Endothelial cell (in vitro differentiated cells): Measurements from ENCODE around the gene NAPG. TPM values are rescaled to one million over a fixed set of nuclear protein-coding genes. Genes with fewer than 3 reads are reported as not detected.
A peak's percentile ranks its signal among the peaks of the same experiment; 100 is the strongest.
"Not testable (repeated sequence)": the region's sequence is repeated elsewhere in the genome, so short reads cannot be mapped to it uniquely, and the experiment has no call there.

Experiments
- DNase-seq: peaks from one replicate; pipeline ENCODE4 v3.0.0; 2021; ENCODE audit warnings: low spot score
- H3K27ac Mint-ChIP-seq: one replicate; pipeline ENCODE4 v1.8.0; 2021; ENCODE audit warnings: mixed read lengths, inconsistent platforms; ENCODE audit not compliant: unreplicated experiment
- H3K27me3 Mint-ChIP-seq: one replicate; pipeline ENCODE4 v1.8.0; 2021; ENCODE audit warnings: mild to moderate bottlenecking, moderate library complexity, mixed read lengths, inconsistent platforms; ENCODE audit not compliant: unreplicated experiment
- H3K36me3 Mint-ChIP-seq: one replicate; pipeline ENCODE4 v1.8.0; 2021; ENCODE audit warnings: mild to moderate bottlenecking, low read depth, mixed read lengths, inconsistent platforms; ENCODE audit not compliant: unreplicated experiment
- H3K4me1 Mint-ChIP-seq: one replicate; pipeline ENCODE4 v1.8.0; 2021; ENCODE audit warnings: mild to moderate bottlenecking, mixed read lengths, inconsistent platforms; ENCODE audit not compliant: unreplicated experiment
- H3K4me3 Mint-ChIP-seq: one replicate; pipeline ENCODE4 v1.8.0; 2021; ENCODE audit warnings: mild to moderate bottlenecking, mixed read lengths, inconsistent platforms; ENCODE audit not compliant: unreplicated experiment
- H3K9me3 Mint-ChIP-seq: one replicate; pipeline ENCODE4 v1.8.0; 2021; ENCODE audit warnings: mixed read lengths, inconsistent platforms; ENCODE audit not compliant: unreplicated experiment
- total RNA-seq: library from RNA; stranded (reverse); fragmentation: NEBNext Ultra II Directional; extraction: Animal tissue kit (Norgen Biotek cat#: 25700); gene quantifications from one replicate; pipeline ENCODE4 v1.2.1, GENCODE V29; 2021; ENCODE audit not compliant: unreplicated experiment
- TF ChIP-seq, protein P1 (sequence below): fragments of 200-600 bp; sonication (generic); IDR thresholded peaks from one replicate; pipeline ENCODE4 v1.5.0; 2021; ENCODE audit warnings: antibody characterized with exemption; ENCODE audit not compliant: unreplicated experiment

Gene NAPG
- total RNA-seq, 1 donor from 2014 or later: 33.6 TPM

DNA sequence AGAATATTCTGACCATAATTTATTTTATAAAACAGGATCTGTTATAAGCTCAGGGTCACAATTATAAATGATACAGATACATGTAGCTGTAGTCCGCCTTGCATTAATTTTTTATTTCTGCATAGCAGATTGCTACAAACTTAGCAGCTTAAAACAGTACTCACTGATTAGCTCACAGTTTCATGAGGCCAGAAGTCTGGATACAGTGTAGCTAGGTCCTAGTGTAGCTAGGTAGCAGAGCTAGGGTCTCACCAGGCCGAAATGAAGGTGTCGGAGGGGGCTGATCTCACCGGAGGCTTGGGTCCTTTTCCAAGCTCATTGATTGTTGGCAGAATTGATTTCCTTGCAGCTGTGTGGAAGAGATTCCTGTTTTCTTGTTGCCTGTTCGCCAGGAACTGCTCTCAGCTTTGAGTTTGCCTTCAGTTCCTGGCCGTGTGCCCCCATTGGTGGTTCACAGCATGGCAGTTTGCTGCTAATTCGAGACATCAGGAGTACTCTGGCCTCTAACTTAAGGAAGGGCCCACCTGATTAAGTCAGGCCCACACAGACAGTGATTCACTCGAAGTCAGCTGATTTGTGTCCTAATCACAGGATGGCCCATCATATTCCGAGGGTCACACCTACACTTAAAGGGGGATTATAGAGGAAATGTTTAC, 18.4 kb downstream of the NAPG start:
- H3K27ac Mint-ChIP-seq: peak overlapping the region; percentile 76
- peaks cover 20% of the 10 kb centered on the region for H3K4me1 Mint-ChIP-seq
- peak; percentile 58 for DNase-seq
- peaks cover 9% of the 10 kb centered on the region for H3K36me3 Mint-ChIP-seq
- TF ChIP-seq, protein P1, sequence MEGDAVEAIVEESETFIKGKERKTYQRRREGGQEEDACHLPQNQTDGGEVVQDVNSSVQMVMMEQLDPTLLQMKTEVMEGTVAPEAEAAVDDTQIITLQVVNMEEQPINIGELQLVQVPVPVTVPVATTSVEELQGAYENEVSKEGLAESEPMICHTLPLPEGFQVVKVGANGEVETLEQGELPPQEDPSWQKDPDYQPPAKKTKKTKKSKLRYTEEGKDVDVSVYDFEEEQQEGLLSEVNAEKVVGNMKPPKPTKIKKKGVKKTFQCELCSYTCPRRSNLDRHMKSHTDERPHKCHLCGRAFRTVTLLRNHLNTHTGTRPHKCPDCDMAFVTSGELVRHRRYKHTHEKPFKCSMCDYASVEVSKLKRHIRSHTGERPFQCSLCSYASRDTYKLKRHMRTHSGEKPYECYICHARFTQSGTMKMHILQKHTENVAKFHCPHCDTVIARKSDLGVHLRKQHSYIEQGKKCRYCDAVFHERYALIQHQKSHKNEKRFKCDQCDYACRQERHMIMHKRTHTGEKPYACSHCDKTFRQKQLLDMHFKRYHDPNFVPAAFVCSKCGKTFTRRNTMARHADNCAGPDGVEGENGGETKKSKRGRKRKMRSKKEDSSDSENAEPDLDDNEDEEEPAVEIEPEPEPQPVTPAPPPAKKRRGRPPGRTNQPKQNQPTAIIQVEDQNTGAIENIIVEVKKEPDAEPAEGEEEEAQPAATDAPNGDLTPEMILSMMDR: peak; percentile 34
- no peak overlapping the region for H3K4me3 Mint-ChIP-seq
- H3K27me3 Mint-ChIP-seq: peaks cover 1% of the 10 kb centered on the region
- H3K9me3 Mint-ChIP-seq: no peaks in the 10 kb centered on the region

DNA sequence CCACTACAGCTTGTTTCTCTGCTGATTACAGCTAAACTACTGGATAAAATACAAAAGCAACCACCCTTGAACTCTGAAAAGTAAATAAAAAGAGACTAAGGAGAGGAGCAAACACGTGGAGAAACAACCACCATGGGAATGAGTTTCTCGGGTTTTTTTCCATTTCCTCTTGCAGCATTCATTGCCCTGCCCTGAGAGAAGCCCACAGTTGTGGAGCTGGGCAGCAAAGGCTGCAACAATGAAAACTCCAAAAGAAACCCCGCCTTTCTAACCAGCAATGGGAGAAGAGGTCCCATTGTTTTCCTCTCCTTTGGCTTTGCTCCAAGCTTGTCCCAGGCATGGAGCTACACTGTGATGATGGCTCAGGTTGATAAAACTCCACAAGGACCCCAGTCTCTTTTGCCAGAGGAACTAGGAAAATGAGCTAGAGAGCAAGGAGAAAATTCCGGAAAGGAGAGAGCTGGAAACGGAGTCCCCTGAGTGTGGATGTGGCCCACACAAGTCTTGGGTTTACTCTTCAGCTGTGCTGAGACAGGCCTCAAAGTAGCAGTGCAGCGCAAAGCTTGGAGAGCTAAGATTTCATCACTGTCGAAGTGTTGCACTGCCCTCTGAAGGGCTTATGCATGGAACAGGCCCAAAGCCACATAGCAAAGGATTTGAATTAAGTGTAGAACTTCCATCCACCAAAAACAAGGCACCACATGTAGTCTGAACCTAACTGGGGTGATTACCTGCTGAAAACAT, 20.9 kb downstream of the NAPG start:
- no peaks in the 10 kb centered on the region for H3K9me3 Mint-ChIP-seq
- no peak overlapping the region for H3K4me3 Mint-ChIP-seq
- H3K36me3 Mint-ChIP-seq: peaks cover 8% of the 10 kb centered on the region
- H3K4me1 Mint-ChIP-seq: peaks cover 20% of the 10 kb centered on the region
- H3K27me3 Mint-ChIP-seq: peaks cover 1% of the 10 kb centered on the region
- H3K27ac Mint-ChIP-seq: no peak overlapping the region
- no peak for DNase-seq
- TF ChIP-seq, protein P1: no peak

DNA sequence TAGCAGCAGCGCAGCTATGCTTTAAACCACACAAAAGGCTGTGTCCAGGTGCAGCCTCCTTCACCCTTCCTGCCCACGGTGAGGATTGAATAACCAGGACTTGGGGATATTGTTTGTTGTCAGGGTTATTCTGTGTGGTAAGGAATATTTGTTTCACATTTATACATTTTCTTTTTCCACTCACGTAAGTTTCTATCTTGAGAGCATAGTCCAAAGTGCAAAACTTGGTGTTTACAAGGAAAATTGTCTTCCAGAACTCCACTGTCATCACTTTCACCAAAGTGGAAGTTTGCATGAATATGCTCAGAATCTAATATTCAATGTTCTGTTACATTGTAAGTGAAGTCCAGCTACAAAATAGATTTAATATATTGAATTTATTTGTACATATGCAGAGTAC, 26.4 kb downstream of the NAPG start:
- Mint-ChIP-seq H3K4me3 (no peak overlapping the region), H3K4me1 (no peaks in the 10 kb centered on the region), H3K9me3 (no peaks in the 10 kb centered on the region), H3K27ac (no peak overlapping the region), H3K36me3 (peaks cover 31% of the 10 kb centered on the region), H3K27me3 (no peaks in the 10 kb centered on the region)
- no peak for DNase-seq
- TF ChIP-seq, protein P1: no peak

DNA sequence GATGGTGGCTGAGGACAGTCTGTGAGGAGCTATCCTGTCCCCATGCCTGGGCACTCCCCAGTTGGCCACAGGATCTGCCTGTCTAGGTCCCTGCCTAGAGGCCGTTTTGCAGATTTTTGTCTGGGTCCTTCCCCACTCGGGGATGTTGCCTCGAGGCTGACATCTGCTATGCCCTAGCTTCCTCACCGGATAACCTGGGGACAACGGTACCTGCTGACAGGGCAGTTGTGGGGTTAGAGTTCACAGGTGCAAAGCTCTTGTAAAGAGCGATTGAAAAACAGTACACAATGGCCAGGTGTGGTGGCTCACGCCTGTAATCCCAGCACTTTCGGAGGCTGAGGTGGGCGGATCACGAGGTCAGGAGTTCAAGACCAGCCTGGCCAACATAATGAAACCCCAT, 30.4 kb downstream of the NAPG start:
- not testable (repeated sequence) for H3K27me3 Mint-ChIP-seq, H3K9me3 Mint-ChIP-seq, H3K4me3 Mint-ChIP-seq, DNase-seq, H3K27ac Mint-ChIP-seq, H3K4me1 Mint-ChIP-seq
- peaks cover 28% of the 10 kb centered on the region for H3K36me3 Mint-ChIP-seq

DNA sequence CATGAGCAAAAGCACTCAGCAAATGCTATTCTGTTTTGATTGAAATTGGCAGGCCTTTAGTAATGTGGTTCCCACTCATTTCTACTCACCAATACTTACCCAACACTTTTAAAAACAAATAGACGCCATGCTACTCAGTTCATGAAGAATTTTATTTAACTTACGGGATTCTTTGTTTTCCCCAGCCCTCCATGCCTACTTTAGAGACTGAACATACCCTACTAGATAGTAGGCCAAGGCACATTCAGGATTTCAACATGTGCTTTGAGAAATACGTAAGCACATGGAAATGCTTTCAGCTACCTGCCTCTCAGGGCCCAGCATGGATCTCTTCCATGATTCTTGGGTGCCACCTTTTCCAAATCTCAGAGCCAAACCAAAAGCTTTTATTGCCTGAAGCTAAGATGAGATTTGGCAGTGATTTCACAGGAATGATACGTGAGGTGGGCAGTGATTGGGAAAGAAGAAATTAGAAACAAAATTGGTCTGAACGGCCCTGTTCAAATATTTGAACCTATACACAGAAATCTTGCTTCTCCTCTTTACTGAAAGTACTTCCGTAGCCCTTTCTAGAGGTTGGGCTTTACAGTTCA, 31.4 kb downstream of the NAPG start:
- no peaks in the 10 kb centered on the region for H3K4me1 Mint-ChIP-seq
- peak overlapping the region; percentile 53 for H3K4me3 Mint-ChIP-seq
- H3K36me3 Mint-ChIP-seq: peaks cover 28% of the 10 kb centered on the region
- TF ChIP-seq, protein P1: no peak
- H3K27me3 Mint-ChIP-seq: peaks cover 2% of the 10 kb centered on the region
- no peak overlapping the region for H3K27ac Mint-ChIP-seq
- H3K9me3 Mint-ChIP-seq: no peaks in the 10 kb centered on the region
- no peak for DNase-seq
